Endothelial cell of umbilical vein (primary cell): Measurements from ENCODE around the gene RDH13. TPM values are rescaled to one million over a fixed set of nuclear protein-coding genes. Genes with fewer than 3 reads are reported as not detected.

Experiments used
- BruUV-seq: library from RNA; stranded (reverse); fragments of 400-500 nt; replicated peaks from 2 replicates; lab custom pipeline; 2021; lab: Mats Ljungman, UMichigan
- CTCF ChIA-PET: fragments of 300-600, 350-600 bp; sonication (Branson Sonifier 250); formaldehyde crosslinking; loops from one replicate; lab custom pipeline; 2021; ENCODE audit warnings: antibody characterized with exemption, inconsistent platforms; lab: Charles Lee
- POLR2A ChIA-PET: fragments of 300-600, 350-600 bp; sonication (Branson Sonifier 250); formaldehyde crosslinking; loops from one replicate; lab custom pipeline; 2021; ENCODE audit warnings: antibody characterized with exemption, inconsistent platforms; lab: Charles Lee
- DNase-seq: peaks from one replicate; pipeline ENCODE4 v3.0.0-alpha.2; 2011; ENCODE audit warnings: low read depth, low spot score
- FAIRE-seq: peaks from 2 replicates; lab custom pipeline; 2011; peaks lifted over from hg19 to GRCh38; lab: Jason Lieb, UNC
- H2AFZ ChIP-seq: 2 replicates; pipeline ENCODE4 v1.6.0; 2012; ENCODE audit warnings: low read depth, low read length, control low read depth, inconsistent platforms
- H3K27ac ChIP-seq: 2 replicates; pipeline ENCODE4 v1.5.1; 2011; ENCODE audit warnings: low read depth, mild to moderate bottlenecking, control low read depth, low read length, moderate library complexity; ENCODE audit not compliant: insufficient read depth
- H3K27me3 ChIP-seq, 2 experiments: 2 replicates each; pipeline versions ENCODE4 v1.6.0 to v1.6.1; 2011; ENCODE audit warnings: low read length in 2 of 2, mixed read lengths in 1 of 2; ENCODE audit not compliant: control insufficient read depth in 2 of 2, insufficient read depth in 2 of 2
- H3K36me3 ChIP-seq, 2 experiments: 2 replicates in 1 of 2; 3 replicates in 1 of 2; pipeline ENCODE4 v1.5.1; 2011; ENCODE audit warnings: low read length in 2 of 2, mild to moderate bottlenecking in 1 of 2, moderate library complexity in 1 of 2; ENCODE audit not compliant: control insufficient read depth in 2 of 2, insufficient read depth in 2 of 2; ENCODE audit errors: extremely low read depth in 1 of 2
- H3K4me1 ChIP-seq: 3 replicates; pipeline ENCODE4 v1.5.1; 2011; ENCODE audit warnings: mild to moderate bottlenecking, low read length; ENCODE audit not compliant: control insufficient read depth, insufficient read depth; ENCODE audit errors: extremely low read depth
- H3K4me2 ChIP-seq: 2 replicates; pipeline ENCODE4 v1.6.1; 2011; ENCODE audit warnings: low read length, control low read depth, mixed read lengths; ENCODE audit not compliant: insufficient read depth
- H3K4me3 ChIP-seq, 3 experiments: fragments of 200-600 bp in 1 of 3; sonication (generic), shearing (Covaris generic) in 1 of 3; replicated peaks in 1 of 3; 2 replicates each; pipeline ENCODE4 v1.5.1; 2011 to 2016; ENCODE audit warnings: control low read depth in 3 of 3, low read length in 3 of 3, mild to moderate bottlenecking in 2 of 3, inconsistent platforms in 1 of 3, low read depth in 1 of 3, moderate library complexity in 1 of 3; ENCODE audit not compliant: insufficient read depth in 1 of 3
- H3K79me2 ChIP-seq: 2 replicates; pipeline ENCODE4 v1.6.0; 2012; ENCODE audit warnings: low read length, inconsistent platforms; ENCODE audit not compliant: control insufficient read depth, insufficient read depth
- H3K9ac ChIP-seq: replicated peaks from 2 replicates; pipeline ENCODE3; 2011; ENCODE audit warnings: low read length, control low read depth; ENCODE audit not compliant: insufficient read depth; ENCODE audit errors: extremely low read depth
- H3K9me1 ChIP-seq: replicated peaks from 3 replicates; pipeline ENCODE4 v1.6.0; 2011; ENCODE audit warnings: mild to moderate bottlenecking, low read length; ENCODE audit not compliant: control insufficient read depth, insufficient read depth; ENCODE audit errors: extremely low read depth
- H3K9me3 ChIP-seq: replicated peaks from 2 replicates; pipeline ENCODE4 v1.5.1; 2012; ENCODE audit warnings: low read length, inconsistent platforms; ENCODE audit not compliant: control insufficient read depth, insufficient read depth
- H4K20me1 ChIP-seq: replicated peaks from 2 replicates; pipeline ENCODE3; 2011; ENCODE audit warnings: mild to moderate bottlenecking, low read length; ENCODE audit not compliant: control insufficient read depth, insufficient read depth; ENCODE audit errors: extremely low read depth
- EZH2 ChIP-seq: IDR thresholded peaks from 2 replicates; pipeline ENCODE4 v1.6.1; 2012; ENCODE audit warnings: borderline replicate concordance, low read depth, mild to moderate bottlenecking, moderate library complexity, low read length, inconsistent platforms; ENCODE audit not compliant: severe bottlenecking
- FOS ChIP-seq: IDR thresholded peaks from 2 replicates; pipeline ENCODE4 v1.6.1; 2011; ENCODE audit warnings: mild to moderate bottlenecking, low read length, moderate library complexity, borderline replicate concordance; ENCODE audit not compliant: insufficient read depth
- GATA2 ChIP-seq: IDR thresholded peaks from 2 replicates; pipeline ENCODE4 v1.7.0; 2011; ENCODE audit warnings: low read depth, mild to moderate bottlenecking, moderate library complexity, mixed read lengths, low read length; ENCODE audit not compliant: insufficient read length, insufficient read depth
- dilution Hi-C: fragments of 300-500 bp; cut with MboI; formaldehyde crosslinking; loops from one replicate; pipeline ENCODE4 v1.15.0; 2019; ENCODE audit warnings: low sequenced_read_pairs; ENCODE audit not compliant: extremely low pct_ligation_motif_present
- intact Hi-C: fragments of 100-400 bp; cut with micrococcal nuclease; formaldehyde crosslinking; loops from one replicate; pipeline ENCODE4 v1.10.0; 2022
- polyA plus RNA-seq, 4 experiments: library from polyadenylated mRNA; depleted of rRNA in 3 of 4; stranded (reverse) in 3 of 4; unstranded in 1 of 4; fragments of >200 nt; gene quantifications; 2 replicates each; pipeline versions ENCODE4 v1.2.1 to v1.2.3, GENCODE V29; 2011 to 2012; ENCODE audit warnings: missing spikeins in 1 of 4
- total RNA-seq: library from RNA; stranded (reverse); gene quantifications from 2 replicates; pipeline ENCODE4 v1.2.3, GENCODE V29; 2021
- TF ChIP-seq, protein P1 (sequence below), 2 donors: IDR thresholded peaks; 1 replicate in 1 of 2; 2 replicates in 1 of 2; pipeline ENCODE4 v1.5.1; 2011; ENCODE audit warnings: low read length in 2 of 2, mild to moderate bottlenecking in 2 of 2, moderate library complexity in 2 of 2, control low read depth in 1 of 2, inconsistent platforms in 1 of 2, low read depth in 1 of 2; ENCODE audit not compliant: insufficient read depth in 1 of 2; ENCODE audit errors: extremely low read depth in 1 of 2

RDH13 gene
- total and polyA plus RNA-seq, 2 donors (not counting 3 experiments of a cell fraction or from before 2014, with no cell fraction given) = 8.7 to 19.6 TPM

GRCh38 chr19:55088543-55089341 is 25.8 kb upstream of the RDH13 start:
- H3K9me1 ChIP-seq = no peaks in the 10 kb centered on the region
- H3K9me3 ChIP-seq = no peaks in the 10 kb centered on the region
- BruUV-seq = no TSS peak
- peak overlapping the region; percentile 67 for H3K27ac ChIP-seq
- intact Hi-C loops (loop anchor here (1.0 to 5.0 kb wide), 3 partner anchors 44 to 554 kb away; partner anchors contain the start of genes ZNF580 and ZNF581), dilution Hi-C loops (no loop called here)
- CTCF ChIA-PET = interaction anchor here (0.7 to 3.7 kb wide), 19 partner anchors 8 to 543 kb away, joined by 3 to 51 read pairs (median 5); partner anchors contain the start of genes DNAAF3, PPP1R12C, RDH13 and TMEM238
- DNase-seq (peak; percentile 70), FAIRE-seq (peak; percentile 82)
- peak overlapping the region; percentile 75 for H3K4me2 ChIP-seq
- no peaks in the 10 kb centered on the region for H3K27me3 ChIP-seq
- no peak for TF ChIP-seq EZH2
- TF ChIP-seq GATA2 = no peak
- TF ChIP-seq FOS = no peak
- TF ChIP-seq, protein P1, sequence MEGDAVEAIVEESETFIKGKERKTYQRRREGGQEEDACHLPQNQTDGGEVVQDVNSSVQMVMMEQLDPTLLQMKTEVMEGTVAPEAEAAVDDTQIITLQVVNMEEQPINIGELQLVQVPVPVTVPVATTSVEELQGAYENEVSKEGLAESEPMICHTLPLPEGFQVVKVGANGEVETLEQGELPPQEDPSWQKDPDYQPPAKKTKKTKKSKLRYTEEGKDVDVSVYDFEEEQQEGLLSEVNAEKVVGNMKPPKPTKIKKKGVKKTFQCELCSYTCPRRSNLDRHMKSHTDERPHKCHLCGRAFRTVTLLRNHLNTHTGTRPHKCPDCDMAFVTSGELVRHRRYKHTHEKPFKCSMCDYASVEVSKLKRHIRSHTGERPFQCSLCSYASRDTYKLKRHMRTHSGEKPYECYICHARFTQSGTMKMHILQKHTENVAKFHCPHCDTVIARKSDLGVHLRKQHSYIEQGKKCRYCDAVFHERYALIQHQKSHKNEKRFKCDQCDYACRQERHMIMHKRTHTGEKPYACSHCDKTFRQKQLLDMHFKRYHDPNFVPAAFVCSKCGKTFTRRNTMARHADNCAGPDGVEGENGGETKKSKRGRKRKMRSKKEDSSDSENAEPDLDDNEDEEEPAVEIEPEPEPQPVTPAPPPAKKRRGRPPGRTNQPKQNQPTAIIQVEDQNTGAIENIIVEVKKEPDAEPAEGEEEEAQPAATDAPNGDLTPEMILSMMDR (IDR thresholded peaks at IDR 0.05; ENCODE audit: extremely low read depth in 1 of 2, insufficient read depth in 1 of 2, low read depth in 1 of 2, low read length in 2 of 2) = peak; percentile 38 to 72
- H3K79me2 ChIP-seq = peaks cover 5% of the 10 kb centered on the region
- H3K36me3 ChIP-seq = peaks cover 2 to 19% of the 10 kb centered on the region in 2 experiments
- POLR2A ChIA-PET = interaction anchor here (0.6 kb wide), 1 partner anchor 625 kb away, joined by 5 read pairs; the partner anchor contains the start of gene LENG9
- H4K20me1 ChIP-seq = no peaks in the 10 kb centered on the region
- H3K9ac ChIP-seq = peak overlapping the region; percentile 34
- H3K4me1 ChIP-seq = peaks cover 18% of the 10 kb centered on the region
- peak overlapping the region in 2 of 3 experiments; percentile 55 to 77 for H3K4me3 ChIP-seq
- no peak overlapping the region for H2AFZ ChIP-seq
